Ovary (tissue), 3 donors: ENCODE data around the gene PPA2.

Experiments used
- CTCF ChIP-seq, 3 donors: fragments of 450-650 bp in 2 of 3; fragments of 200-600 bp in 1 of 3; IDR thresholded peaks; one replicate each; pipeline versions ENCODE4 v1.5.1 to v1.8.0; 2016 to 2022; ENCODE audit warnings: antibody characterized with exemption in 3 of 3, mild to moderate bottlenecking in 1 of 3
- EP300 ChIP-seq: sonication (generic); formaldehyde crosslinking; IDR thresholded peaks from one replicate; pipeline ENCODE4 v1.6.1; 2017; ENCODE audit warnings: antibody characterized with exemption
- POLR2A ChIP-seq: fragments of 450-650 bp; IDR thresholded peaks from one replicate; pipeline ENCODE4 v1.6.1; 2017; ENCODE audit warnings: antibody characterized with exemption, mild to moderate bottlenecking, moderate library complexity
- donor health status: DM: no; HTN: no; CAD: no.

DNA sequence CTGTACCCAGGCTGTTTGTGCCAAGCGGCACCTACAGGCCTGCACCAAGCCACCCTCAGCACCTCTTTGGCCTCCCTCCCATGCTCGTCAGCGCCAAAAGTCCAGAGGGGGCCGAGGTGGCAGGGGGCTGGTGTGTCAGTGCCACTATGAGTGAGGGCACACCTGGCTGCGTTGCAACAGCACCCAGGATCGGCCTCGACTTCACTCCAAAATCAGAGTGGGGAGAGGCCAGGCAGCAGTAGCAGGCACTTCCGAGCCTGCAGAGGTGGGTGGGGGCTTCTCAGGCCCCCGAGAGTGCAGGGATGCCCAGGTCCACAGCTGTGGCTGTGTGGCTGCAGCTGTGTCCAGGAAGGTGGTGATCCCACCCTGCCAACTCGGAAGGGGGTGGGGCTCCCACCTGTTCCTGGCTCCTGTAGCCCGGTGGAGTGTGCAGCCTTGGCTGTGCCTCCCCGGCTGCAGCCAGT, 58.5 kb downstream of the PPA2 start:
- no peak for TF ChIP-seq CTCF (IDR thresholded peaks at IDR 0.05)
- TF ChIP-seq POLR2A, result no peak
- no peak for TF ChIP-seq EP300
